HG02885 (cell line): ENCODE measurements around the gene PSMD14.
A peak's percentile ranks its signal among the peaks of the same experiment; 100 is the strongest.
"Not testable (repeated sequence)": the region's sequence is repeated elsewhere in the genome, so short reads cannot be mapped to it uniquely, and the experiment has no call there.

Experiments used
- ATAC-seq: cut with Tn5 transposase; IDR thresholded peaks from one replicate; pipeline ENCODE4 v1.9.1; 2021; ENCODE audit warnings: mild to moderate bottlenecking; ENCODE audit not compliant: unreplicated experiment, poor library complexity

PSMD14 gene

DNA sequence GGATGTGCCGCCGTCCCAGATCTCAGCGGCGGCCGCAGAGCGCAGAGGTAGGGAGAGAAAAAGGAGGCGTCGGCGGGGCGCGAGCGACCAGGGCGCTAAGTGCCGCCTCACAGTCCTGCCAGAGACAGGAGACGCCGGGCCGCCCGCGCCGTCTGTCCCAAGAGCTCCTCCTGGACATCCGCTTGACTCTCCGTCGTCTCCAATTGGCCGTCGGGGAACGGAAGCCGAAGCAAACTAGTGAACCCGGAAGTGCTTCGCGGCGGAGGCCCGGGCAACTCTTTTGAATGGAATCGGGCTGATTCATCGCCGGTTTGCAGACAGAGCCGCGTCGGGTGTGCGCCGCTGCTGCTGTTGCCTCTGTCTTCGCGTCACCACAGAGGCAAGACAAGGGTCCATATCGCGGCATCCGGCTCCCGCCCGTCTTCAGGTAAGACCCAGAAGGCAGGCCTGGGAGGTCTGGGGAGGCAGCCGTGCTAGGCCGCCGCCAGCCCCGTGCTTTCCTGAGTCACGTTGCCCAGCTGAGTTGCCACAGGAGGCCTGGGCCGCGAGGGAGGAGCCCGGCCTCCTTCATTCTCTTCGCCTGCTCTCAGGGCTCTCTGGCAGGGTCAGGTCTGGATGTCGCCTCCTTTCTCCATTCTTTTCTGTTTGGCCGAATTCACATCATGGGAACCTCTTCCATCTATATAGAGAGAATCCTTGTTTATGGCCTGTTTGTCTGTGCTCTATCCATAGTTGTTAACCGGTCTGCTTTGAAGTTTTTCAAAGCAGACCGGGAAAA is at the start of gene PSMD14:
Gene PSMD14, plus strand, starts transcription at position 248 of the 778 bp plus-strand sequence. CDS start 10,401 bp downstream, outside the sequence.
- peak; percentile 97 for ATAC-seq

DNA sequence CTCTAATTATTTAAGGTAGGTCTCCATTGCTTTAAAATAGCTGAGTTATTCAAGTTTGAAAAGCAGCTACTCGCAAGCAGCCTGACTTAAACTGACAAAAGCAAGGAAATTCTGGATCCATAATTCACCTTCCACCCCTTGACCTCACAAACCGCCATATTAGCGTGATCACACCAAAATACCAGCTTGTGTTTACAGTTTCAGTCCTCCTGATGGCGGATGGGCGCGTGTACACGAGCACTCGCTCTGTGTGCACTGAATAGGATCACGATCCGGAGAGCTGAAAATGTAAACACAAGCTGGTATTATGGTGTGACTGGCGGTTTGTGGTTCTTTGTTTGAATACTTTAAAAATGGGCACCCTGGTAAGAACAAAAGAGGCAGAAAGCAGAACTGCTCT is 42.4 kb upstream of the PSMD14 start:
- no peak for ATAC-seq

DNA sequence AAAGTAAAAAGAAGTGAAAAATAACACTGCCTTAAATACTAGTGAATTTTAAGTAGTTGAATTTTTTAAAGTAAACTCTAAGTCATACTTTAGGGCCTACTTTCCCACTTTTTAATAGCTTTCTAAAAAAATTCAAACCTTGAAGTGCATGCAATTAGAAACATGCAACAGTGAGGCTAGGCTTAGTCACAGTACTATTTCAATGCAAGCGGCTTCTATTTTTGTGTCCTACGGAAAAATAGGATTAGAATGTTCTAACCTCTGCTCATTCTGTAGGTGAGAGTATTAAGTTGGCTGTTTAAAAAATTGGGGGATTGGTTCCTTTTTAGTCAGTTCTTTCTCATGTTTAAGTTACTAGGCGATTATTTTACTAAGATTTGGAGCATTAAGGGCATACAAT is 39.1 kb upstream of the PSMD14 start:
- ATAC-seq = no peak

DNA sequence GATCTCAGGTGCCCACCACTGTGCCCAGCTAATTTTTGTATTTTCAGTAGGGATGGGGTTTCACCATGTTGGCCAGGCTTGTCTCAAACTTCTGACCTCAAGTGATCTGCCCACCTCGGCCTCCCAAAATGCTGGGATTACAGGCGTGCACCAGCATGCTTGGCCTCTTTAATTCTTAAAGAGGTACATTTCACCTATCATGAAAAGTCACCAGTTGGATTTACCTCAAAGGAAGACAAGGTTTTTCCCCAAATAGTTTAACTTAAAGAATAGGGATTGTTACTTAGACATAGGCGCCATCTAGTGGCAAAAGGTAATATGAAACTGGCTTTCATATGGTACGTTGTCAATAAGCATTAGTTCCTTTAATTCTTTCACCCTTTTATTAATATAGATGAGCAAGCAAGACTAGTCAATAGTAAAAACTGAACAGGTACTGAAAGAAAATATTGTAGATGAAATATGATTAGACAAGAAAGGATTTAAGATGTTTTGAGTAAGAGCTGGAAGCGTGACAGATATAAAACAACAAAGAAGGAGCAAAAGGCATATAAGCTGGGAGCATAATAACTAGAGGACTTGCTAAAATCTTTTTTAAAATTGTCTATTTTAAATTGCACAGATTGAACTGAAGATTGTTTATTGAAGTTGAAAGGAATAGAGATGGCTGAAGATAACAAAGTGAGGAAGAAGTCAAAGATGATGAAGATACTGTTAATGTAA is 35.0 kb upstream of the PSMD14 start:
- ATAC-seq = peak; percentile 89

DNA sequence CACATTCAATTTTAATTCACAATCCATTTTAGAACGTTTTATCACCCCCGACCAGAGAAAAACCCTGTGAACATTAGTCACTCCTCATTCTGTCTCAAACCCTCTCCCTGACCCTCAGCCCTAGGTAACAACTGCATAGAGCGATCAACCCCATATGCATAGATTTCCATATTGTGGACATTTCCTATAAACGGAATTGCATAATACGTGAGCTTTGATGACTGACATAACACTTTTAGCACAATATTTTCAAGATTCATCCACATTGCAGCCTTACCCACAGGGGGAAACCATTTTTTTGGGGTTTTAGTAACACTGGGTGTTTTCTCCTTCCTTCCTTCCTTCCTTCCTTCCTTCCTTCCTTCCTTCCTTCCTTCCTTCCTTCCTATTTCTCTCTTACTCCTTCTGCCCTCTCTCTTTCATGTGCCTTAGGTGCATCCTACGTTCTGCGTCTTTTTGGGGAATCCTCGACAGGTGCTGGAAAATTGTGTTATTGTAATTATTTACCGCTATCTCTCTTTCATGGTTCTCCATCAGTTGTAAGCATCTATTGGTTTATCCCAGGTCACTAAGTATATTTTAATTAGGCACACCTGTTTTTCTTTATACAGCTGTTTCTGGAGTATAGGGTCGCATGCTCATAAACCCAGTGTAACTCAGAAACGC is 29.5 kb upstream of the PSMD14 start:
- not testable (repeated sequence) for ATAC-seq

DNA sequence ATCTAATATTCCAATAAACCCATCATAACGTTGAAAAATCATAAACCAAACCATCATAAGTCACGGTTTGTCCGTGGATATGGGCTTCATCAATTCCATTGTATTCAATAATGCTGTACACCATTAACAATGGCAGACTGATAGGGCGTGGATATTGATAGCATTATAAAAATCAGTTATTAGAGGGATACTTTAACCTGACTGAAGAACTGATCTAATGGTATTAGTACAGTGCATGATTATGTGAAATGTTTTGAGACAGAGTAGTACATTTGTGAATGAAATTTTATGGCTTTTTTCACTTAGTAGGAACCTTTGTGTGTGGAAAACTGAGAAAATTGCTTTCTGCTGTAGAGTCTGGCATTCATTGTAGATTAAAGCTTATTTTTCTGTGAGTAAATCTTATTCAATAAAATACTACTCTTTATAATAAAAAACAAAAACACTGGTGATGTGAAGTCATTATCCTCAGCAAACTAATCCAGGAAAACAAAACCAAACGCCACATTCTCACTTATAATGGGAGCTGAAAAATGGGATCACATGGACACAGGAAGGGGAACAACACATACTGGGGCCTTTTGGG is 28.9 kb upstream of the PSMD14 start:
- ATAC-seq = not testable (repeated sequence)

DNA sequence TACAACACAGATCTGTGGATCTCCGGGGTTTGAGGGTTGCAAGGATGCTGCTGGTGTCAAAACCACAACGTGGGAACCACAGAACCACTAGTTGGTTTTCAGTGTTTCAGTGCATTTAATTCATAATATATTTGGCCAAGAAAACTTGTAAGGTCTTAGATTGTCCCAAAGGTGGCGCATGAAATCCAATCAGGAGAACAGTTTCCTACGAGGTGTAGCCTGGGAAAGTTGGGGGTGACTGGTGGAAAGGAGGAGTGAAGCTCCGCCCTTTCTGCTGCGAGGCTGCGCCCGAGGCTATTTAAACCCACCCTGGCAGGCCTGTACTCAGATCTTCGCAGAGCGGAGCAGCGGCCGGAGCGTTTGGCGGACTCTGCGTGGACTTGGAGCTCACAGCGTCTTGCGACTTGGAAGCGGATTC is 27.3 kb upstream of the PSMD14 start:
- not testable (repeated sequence) for ATAC-seq

DNA sequence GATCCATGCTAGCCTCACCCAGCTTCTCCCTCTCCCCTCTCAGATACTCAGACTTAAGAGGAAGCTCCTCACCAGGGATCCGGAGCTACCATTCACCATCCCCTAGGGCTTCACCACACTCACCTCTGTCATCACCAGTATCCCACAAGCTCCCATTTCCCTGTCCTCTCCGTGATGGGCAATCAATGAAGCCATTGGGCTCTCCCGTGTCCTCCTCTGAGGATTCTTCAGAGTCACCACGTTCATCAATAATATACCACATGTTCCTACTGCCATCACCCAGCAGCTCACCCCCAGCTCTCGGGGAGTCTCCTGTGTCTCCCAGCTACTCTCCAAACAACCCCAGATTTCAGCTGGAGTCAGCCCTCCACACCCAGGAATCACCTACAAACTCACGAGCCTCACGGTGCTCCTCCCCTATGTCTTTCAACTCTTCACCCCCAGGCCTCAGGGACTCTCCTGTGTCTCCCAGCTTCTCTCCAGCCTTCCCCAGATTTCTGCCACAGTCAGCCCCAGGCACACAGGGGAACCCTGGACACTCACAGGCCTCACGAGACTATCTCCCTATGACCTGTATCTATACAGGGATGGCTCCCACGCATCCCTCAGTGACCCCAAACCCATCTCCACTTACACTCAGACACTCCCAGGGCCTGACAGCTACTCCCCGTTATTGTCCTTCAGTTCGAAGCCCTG is 26.5 kb upstream of the PSMD14 start:
- ATAC-seq = not testable (repeated sequence)

DNA sequence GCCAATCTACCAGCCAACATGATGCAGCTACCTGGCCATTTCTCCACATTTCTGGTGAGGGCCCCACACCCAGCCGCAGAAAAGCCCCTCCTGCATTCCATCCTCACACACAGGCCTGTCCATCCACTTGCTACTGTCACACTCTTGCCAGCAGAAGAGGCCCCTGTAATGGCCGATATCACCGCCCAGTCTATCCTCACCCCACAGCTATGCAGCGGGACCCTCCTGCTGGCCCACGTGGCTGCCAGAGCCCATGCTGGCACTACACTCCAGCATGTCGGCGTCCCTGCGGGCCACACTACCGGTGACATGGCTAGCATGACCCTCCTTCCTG is 25.9 kb upstream of the PSMD14 start:
- not testable (repeated sequence) for ATAC-seq

DNA sequence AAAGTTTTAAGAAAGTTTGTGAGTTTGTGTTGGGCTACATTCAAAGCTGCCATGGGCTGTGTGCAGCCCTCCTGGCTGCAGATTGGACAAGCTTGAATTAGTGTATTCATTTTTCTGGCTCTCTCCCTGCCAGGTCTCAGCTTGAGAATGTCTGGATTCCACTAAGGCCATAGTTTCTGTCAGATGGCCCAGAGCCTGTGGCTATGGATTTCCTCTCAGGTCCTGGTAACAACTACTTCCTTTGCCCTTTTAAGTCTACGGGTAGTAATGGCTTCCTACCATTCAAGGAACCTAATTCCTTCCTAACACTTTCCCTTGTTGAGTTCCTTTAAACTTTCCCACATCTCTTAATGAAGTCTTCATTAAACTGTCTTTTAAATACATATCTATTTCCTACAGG is 24.3 kb upstream of the PSMD14 start:
- ATAC-seq = no peak

DNA sequence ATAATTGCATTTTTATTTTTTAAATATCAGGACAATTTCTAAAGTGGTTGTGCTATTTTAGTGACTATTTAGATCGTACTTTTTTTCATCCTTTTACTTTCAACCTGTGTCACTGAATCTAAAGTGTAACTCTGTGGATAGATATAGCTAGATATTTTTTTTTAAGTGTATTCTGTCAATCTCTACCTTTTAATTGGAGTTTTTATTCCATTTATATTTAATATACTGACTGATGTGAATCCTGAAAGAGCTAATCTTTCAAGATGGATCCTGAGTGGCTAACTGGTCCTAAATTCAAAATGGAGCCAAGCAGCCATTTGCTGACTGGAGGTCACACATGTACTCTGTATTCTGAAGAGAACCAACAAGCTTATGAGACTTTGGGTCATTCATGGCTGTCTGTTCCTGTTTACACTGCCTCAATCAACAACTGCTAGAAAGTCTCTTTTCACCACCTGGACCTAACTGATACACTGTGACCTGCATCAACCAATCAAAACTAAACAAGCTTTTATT is 4.6 kb upstream of the PSMD14 start:
- ATAC-seq = no peak

DNA sequence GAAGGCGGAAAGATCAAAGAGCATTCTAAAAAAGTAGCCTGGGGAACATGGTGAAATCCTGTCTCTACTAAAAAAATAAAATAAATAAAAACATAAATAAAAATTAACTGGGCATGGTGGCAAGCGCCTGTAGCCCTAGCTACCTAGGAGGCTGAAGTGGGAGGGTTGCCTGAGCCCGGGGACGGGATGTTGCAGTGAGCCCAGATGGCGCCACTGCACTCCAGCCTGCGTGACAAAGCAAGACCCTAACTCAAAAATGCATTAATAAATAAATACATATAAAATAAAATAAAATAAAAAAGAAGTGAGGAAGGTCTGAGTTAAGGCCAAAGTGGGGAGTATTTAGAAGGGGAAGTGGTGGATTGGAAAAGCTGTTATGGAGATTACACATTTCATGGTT is 1.3 kb upstream of the PSMD14 start:
- ATAC-seq = no peak

DNA sequence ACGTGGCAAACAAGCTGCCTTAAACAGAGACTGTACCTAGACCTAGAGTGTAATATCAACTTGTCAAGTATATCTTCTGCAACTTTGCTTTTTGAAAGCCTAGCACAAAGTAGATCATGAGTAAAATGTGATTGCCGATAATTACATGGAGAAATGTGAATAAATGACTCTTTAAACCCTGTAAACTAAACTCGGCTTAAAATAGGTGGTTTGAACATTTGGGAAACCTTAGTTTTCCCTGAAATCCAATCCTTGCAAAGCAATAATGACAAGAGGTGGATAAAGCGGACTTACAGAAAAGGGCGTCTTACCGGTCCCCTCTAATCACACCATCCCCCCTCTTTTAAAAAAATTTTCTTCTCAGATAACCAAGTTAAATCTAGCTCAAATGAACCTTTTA is 549 bp upstream of the PSMD14 start:
- ATAC-seq = no peak

DNA sequence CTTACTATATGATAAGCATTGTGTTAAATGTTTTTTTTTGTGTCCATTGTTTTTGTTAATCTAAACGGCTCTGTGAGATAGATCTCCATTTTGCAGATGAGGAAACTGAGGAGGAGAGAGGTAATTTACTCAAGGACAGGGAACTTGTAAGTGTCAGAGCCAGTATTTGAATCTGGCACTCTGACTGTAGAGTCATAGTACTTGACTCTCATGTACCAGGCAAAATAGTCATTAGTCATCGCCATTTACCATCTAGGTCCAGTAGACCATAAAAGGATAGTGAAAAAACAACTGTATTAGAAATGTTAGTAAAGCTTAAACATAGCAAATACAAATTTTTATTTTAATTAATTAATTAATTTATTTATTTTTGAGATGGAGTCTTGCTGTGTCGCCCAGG is 4.8 kb downstream of the PSMD14 start:
- ATAC-seq = no peak

DNA sequence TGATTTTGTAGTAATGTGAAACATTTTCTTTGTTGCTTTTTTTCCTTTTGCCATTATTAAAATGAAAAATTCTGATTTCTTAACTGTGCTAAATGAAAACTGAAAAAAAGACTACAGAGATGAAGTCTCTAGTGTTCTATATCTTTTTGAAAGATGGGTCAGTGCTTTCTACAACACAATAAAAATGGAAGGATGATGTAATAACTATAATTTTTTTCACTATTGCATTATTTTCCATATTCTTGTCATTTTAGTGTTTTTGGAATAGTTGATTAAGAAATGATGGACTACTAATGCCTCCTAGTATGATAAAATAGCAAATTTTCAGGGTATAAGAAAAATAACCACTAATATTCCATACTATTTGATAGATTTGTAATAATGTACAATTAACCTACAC is 7.2 kb downstream of the PSMD14 start:
- no peak for ATAC-seq

DNA sequence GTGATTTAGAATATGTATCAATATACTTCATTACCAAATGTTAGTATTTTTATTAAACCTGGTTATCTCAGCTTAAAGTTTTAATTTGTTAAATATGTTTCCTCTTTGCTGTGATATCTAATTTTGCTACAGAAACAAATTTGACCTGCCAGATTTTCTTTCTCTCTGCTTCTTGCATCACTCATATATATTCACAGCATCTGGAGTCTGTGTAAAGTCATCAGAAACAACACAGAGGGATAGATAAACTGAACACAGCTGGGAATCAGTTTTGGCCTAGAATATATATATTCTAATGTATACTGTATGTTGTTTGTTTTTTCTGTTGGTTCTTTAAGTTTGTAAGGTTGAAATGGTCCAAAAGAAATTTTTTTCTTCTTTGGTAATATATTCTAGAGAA is 8.5 kb downstream of the PSMD14 start:
- ATAC-seq = no peak

DNA sequence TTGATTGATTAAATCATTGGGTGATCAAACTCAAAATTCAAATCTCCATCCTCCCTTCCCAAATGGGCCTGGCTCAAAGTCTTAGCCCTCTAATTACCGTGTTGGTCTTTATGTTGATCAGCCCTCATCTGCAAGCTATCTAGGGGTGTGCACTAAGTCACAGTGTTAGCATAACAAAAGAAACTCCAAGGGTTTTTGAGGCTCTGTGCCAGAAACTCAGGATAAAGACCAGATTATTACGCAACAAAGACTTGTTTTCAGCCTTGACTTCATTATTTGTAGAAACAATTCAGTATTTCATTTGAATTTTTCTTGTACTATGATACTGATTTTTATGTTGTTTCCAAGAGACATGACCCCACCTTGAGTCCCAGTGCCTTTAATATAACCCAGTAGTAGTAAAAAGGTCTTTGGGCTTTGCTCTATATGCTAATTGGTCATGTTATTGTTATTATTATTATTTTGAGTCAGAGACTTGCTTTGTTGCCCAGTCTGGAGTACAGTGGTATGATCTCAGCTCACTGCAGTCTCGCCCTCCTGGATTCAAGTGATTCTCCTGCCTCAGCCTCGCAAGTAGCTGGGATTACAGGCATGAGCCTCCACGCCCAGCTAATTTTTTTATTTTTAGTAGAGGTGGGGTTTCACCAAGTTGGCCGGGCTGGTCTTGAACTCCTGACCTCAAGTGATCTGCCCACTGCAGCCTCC is 13.9 kb downstream of the PSMD14 start:
- no peak for ATAC-seq

DNA sequence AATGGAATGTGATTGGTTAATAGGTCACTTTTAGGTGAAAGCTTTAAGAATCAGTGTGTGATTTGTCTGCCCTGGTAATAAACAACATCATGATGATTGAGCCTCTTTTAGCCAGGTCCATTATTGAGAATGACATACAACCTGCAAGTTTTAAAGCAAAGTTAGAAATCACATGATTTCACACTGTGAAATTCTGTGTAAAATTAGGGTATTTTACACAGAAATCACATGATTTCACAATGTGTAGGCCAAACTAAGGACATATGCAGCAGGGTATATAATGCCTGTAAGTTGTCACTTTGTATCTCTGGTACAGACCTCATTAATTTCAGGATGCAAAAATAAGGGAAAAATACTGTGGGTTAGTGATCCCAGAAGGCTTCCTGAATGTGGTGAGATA is 16.7 kb downstream of the PSMD14 start:
- ATAC-seq = no peak

DNA sequence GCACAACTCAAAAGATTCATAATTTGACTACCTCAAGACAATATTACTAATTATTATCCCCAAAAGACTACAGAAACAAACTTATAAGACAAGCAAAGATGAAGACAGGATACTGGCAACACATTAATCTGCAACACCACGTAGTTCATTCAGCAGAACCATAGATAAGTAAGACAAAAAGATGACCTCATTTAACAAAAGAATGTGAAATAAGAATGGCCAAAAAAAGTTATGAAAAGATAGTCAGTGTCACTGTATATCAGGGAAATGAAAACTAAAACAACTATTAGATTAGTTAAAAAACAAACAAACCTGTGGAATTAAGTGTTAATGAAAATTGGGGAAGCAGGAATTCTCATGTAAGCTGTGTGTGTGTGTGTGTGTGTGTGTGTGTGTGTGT is 19.4 kb downstream of the PSMD14 start:
- no peak for ATAC-seq
